ENCODE data around the gene GPM6B.
"Not testable (repeated sequence)": the region's sequence is repeated elsewhere in the genome, so short reads cannot be mapped to it uniquely, and the experiment has no call there.

DNA sequence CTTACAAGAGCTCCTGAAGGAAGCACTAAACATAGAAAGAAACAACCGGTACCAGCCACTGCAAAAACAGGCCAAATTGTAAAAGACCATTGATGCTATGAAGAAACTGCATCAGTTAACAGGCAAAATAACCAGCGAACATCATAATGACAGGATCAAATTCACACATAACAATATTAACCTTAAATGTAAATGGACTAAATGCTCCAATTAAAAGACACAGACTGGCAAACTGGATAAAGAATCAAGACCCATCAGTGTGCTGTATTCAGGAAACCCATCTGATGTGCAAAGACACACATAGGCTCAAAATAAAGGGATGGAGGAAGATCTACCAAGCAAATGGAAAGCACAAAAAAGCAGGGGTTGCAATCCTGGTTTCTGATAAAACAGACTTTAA lies 90.3 kb downstream of the GPM6B start:
- not testable (repeated sequence) for TF ChIP-seq CTCF, POLR2AphosphoS5, POLR2A (IDR thresholded peaks at IDR 0.05)

All from stomach (tissue), 4 donors.